ENCODE results near the gene NRN1. TPM values are rescaled to one million over a fixed set of nuclear protein-coding genes. Genes with fewer than 3 reads are reported as not detected.
A peak's percentile ranks its signal among the peaks of the same experiment; 100 is the strongest.

NRN1 gene
- total RNA-seq, 1 donor from 2014 or later: 1.3 TPM

DNA sequence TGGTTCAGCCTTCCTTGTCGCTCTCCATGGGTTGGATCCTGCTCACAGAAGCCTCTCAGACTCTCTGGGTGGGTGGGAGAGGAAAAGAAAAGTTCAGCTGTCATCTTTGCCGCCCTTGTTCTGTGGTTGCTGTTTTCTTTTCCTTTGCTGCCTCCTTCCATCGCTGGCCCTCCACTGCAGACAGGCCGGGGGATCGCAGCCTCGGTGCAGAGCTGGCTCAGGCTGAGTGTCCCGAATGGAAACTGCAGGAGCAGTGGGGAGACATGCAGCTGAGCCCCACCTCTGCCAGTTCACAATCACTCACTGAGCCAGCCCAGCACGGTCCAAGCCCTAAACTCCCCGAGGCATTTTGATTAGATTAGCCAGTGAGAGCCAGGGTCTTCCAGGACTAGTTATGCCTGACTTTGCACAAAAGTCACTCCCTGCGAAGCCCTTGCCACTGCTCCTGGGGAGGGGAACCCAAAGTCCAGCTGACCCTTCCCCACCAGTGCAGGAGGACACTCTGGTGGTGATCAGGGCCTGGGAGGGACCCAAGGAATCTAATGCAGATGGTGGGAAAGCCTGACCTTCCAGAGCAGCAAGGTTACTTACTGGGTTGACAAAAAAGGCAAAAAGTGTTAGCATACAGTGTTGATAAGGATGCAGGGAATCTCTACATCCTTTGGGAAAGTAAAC lies 14.0 kb downstream of the NRN1 start:
- Mint-ChIP-seq H3K27ac (no peak overlapping the region), H3K4me1 (peaks cover 27% of the 10 kb centered on the region), H3K36me3 (peaks cover 4% of the 10 kb centered on the region), H3K4me3 (no peak overlapping the region), H3K9me3 (peaks cover 6% of the 10 kb centered on the region), H3K27me3 (ENCODE audit: insufficient read depth, low read depth) (peaks cover 52% of the 10 kb centered on the region)
- H3K9me3 ChIP-seq (ENCODE audit: low read depth): no peaks in the 10 kb centered on the region
- no peak overlapping the region for H2AFZ ChIP-seq (replicated peaks)
- H4K20me1 ChIP-seq (ENCODE audit: low read depth): peaks cover 19% of the 10 kb centered on the region
- no peaks in the 10 kb centered on the region for H3K79me2 ChIP-seq (ENCODE audit: low read depth)
- H3K9ac ChIP-seq: no peak overlapping the region
- TF ChIP-seq EZH2 (IDR thresholded peaks at IDR 0.05): no peak
- TF ChIP-seq EZH2phosphoT487 (IDR thresholded peaks at IDR 0.05): no peak
- TF ChIP-seq, protein P1, sequence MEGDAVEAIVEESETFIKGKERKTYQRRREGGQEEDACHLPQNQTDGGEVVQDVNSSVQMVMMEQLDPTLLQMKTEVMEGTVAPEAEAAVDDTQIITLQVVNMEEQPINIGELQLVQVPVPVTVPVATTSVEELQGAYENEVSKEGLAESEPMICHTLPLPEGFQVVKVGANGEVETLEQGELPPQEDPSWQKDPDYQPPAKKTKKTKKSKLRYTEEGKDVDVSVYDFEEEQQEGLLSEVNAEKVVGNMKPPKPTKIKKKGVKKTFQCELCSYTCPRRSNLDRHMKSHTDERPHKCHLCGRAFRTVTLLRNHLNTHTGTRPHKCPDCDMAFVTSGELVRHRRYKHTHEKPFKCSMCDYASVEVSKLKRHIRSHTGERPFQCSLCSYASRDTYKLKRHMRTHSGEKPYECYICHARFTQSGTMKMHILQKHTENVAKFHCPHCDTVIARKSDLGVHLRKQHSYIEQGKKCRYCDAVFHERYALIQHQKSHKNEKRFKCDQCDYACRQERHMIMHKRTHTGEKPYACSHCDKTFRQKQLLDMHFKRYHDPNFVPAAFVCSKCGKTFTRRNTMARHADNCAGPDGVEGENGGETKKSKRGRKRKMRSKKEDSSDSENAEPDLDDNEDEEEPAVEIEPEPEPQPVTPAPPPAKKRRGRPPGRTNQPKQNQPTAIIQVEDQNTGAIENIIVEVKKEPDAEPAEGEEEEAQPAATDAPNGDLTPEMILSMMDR (IDR thresholded peaks at IDR 0.05): peak; percentile 30
- peaks cover 24% of the 10 kb centered on the region for H3K4me1 ChIP-seq
- peaks cover 99% of the 10 kb centered on the region for H3K27me3 ChIP-seq
- H3K4me3 ChIP-seq: no peak overlapping the region
- no peak overlapping the region for H3K27ac ChIP-seq
- peak overlapping the region; percentile 43 for H3K4me2 ChIP-seq
- peaks cover 20% of the 10 kb centered on the region for H3F3A ChIP-seq (ENCODE audit: low read depth)
- peak; percentile 56 for DNase-seq (ENCODE audit: low spot score)
- H3K36me3 ChIP-seq: no peaks in the 10 kb centered on the region

GRCh38 chr6:5990786-5991185 lies 15.9 kb downstream of the NRN1 start:
- H3K4me2 ChIP-seq: no peak overlapping the region
- H2AFZ ChIP-seq (replicated peaks): no peak overlapping the region
- H3K9me3 ChIP-seq (ENCODE audit: low read depth): no peaks in the 10 kb centered on the region
- no peak overlapping the region for H3K4me3 ChIP-seq
- peaks cover 15% of the 10 kb centered on the region for H3K4me1 Mint-ChIP-seq
- peaks cover 82% of the 10 kb centered on the region for H3K27me3 ChIP-seq
- H3K9ac ChIP-seq: no peak overlapping the region
- H3K9me3 Mint-ChIP-seq: peaks cover 6% of the 10 kb centered on the region
- peaks cover 18% of the 10 kb centered on the region for H4K20me1 ChIP-seq (ENCODE audit: low read depth)
- no peaks in the 10 kb centered on the region for H3K36me3 ChIP-seq
- no peak overlapping the region for H3K27ac Mint-ChIP-seq
- peak; percentile 14 for TF ChIP-seq EZH2 (IDR thresholded peaks at IDR 0.05)
- TF ChIP-seq EZH2phosphoT487 (IDR thresholded peaks at IDR 0.05): no peak
- no peak for DNase-seq (ENCODE audit: low spot score)
- peaks cover 15% of the 10 kb centered on the region for H3F3A ChIP-seq (ENCODE audit: low read depth)
- peaks cover 4% of the 10 kb centered on the region for H3K36me3 Mint-ChIP-seq
- no peak overlapping the region for H3K27ac ChIP-seq
- H3K79me2 ChIP-seq (ENCODE audit: low read depth): no peaks in the 10 kb centered on the region
- peaks cover 37% of the 10 kb centered on the region for H3K27me3 Mint-ChIP-seq (ENCODE audit: insufficient read depth, low read depth)
- peaks cover 17% of the 10 kb centered on the region for H3K4me1 ChIP-seq
- no peak overlapping the region for H3K4me3 Mint-ChIP-seq

GRCh38 chr6:5989141-5989723 lies 17.5 kb downstream of the NRN1 start:
- no peak overlapping the region for H3K9ac ChIP-seq
- peaks cover 7% of the 10 kb centered on the region for H3K4me1 Mint-ChIP-seq

More at GRCh38 chr6:5989141-5989723, 17.5 kb downstream of the NRN1 start:
- Histone ChIP-seq H3F3A (ENCODE audit: low read depth) (peaks cover 15% of the 10 kb centered on the region), H3K79me2 (ENCODE audit: low read depth) (no peaks in the 10 kb centered on the region), H3K9me3 (ENCODE audit: low read depth) (no peaks in the 10 kb centered on the region), H3K4me1 (peaks cover 9% of the 10 kb centered on the region), H4K20me1 (ENCODE audit: low read depth) (peaks cover 4% of the 10 kb centered on the region), H3K27ac (no peak overlapping the region), H3K36me3 (no peaks in the 10 kb centered on the region), H3K4me3 (no peak overlapping the region), H3K4me2 (no peak overlapping the region), H2AFZ (replicated peaks) (no peak overlapping the region), H3K27me3 (peaks cover 73% of the 10 kb centered on the region)
- peaks cover 22% of the 10 kb centered on the region for H3K27me3 Mint-ChIP-seq (ENCODE audit: insufficient read depth, low read depth)
- no peak overlapping the region for H3K27ac Mint-ChIP-seq
- no peak overlapping the region for H3K4me3 Mint-ChIP-seq
- peaks cover 2% of the 10 kb centered on the region for H3K9me3 Mint-ChIP-seq
- DNase-seq (ENCODE audit: low spot score): no peak
- TF ChIP-seq, protein P1 (IDR thresholded peaks at IDR 0.05): no peak
- TF ChIP-seq EZH2 (IDR thresholded peaks at IDR 0.05) (no peak), EZH2phosphoT487 (IDR thresholded peaks at IDR 0.05) (no peak)
- H3K36me3 Mint-ChIP-seq: peaks cover 4% of the 10 kb centered on the region

All from neural progenitor cell (in vitro differentiated cells).